Forelimb muscle (tissue), 1 donor: ENCODE measurements around the gene PNMA8C. TPM values are rescaled to one million over a fixed set of nuclear protein-coding genes. Genes with fewer than 3 reads are reported as not detected.
"Not testable (repeated sequence)": the region's sequence is repeated elsewhere in the genome, so short reads cannot be mapped to it uniquely, and the experiment has no call there.

Experiments
- DNase-seq: peaks from one replicate; pipeline ENCODE4 v3.0.0-alpha.2; 2013; ENCODE audit warnings: low read depth
- polyA plus RNA-seq: library from polyadenylated mRNA; unstranded; fragments of 120-200 nt; gene quantifications from one replicate; pipeline ENCODE4 v1.2.1, GENCODE V29; 2013; ENCODE audit not compliant: insufficient read length

PNMA8C gene
- polyA plus RNA-seq, 1 donor = 0.73 TPM

DNA sequence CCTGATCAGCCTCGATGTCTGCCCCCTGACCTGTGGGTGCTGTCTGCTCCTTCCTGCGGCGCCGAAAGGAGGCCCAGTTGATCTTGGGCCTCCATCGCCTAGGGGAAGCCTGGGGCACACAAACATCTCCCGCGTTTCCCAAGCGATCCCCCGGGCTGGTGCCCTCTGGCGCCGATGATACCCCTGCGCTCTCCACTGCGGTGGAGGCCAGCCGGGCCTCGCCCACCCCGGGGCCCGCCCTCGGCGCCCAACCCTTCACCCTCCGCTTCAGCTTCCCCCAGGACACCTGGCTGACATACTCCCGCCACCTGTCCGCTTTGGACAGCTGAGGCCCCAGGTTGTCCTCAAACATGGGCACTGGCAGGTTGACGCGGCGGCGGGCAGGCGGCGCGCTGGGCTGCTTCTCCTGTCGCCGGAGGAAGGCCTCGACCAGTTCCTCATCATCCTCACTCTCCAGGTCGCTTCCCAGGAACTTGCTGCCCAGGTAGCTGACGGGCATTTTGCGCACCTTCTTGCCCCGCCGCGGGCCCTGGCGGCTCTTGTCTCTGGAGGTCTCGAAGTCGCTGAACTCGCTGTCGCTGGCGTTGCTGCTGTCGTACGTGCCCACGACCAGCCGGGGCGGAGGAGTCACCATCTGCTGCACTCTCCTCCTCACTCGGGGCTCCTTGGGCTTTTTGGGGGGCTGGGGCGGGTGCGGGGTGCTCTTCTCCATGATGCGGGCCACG lies 16.6 kb downstream of the PNMA8C start:
- DNase-seq = no peak

DNA sequence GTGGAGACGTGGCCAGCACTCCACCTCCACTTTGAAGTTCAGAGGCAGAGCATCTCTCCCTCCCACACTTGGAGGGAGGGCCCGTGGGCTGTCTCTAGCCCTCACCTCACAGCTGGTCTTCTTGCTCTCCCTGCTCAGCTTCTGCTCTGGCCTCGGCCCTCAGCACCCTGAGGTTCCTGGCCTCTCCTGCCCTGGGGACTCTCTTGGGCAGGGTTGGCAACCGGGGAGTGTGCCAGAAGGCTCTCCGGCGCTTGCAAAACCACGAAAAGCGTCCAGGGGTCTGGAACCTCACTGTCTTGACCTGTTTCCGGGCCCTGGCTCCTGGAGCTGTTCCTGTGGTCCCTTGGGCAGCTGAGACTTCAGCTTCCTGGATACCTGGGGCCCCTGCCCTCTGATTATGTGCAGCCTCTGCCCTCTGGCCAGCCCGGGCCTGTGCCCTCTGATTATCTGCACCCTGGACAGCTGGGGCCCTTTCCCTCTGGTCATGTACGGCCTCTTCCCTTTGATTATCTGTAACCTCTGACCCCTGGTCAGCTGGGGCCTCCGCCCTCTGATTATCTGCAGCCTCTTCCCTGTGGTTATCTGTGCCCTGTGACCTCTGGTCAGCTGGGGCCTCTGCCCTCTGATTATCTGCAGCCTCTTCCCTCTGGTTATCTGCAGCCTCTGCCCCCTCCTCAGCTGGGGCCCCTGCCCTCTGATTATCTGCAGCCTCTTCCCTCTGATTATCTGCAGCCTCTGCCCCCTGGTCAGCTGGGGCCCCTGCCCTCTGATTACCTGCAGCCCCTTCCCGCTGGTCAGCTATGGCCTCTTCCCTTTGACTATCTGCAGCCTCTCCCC lies 17.4 kb downstream of the PNMA8C start:
- no peak for DNase-seq

DNA sequence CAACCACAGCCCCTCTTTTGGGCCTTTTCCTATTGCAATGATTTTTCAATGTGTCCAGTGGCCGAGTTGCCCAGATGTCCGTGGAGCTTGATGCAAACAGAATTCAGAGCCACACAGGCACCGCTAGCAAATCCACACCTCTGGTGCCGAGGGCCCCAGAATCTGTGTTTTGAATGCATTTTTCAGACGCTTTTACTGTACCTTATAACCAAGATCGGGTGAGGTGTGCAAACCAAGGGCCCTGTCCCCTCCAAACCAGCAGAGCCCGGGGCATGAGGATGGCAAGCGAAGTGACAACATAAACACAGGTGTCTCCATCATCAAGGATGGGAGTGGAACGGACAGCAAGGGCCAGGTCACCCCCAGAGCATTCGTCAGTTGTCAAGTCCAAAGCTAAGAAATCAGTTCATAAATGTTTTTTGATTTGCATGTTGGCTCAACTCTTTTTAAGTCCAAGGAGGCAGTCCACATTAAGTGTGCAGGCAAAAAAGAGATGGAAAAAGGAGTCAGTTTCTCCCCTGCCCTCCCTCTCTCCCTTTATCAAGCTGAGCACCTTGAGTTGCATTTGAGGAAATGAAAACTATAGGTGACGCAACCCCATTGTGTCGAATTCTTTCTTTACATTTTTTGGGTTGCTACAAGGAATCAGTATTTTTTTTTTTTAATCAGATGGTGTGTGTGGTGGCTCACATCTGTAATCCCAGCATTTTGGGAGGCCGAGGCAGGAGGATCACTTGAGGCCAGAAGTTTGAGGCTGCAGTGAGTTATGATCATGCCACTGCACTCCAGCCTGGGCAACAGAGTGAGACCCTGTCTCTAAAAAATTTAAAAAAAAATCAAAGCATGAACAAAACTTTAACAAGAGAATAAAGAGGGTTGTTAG lies 18.3 kb downstream of the PNMA8C start:
- DNase-seq = no peak

DNA sequence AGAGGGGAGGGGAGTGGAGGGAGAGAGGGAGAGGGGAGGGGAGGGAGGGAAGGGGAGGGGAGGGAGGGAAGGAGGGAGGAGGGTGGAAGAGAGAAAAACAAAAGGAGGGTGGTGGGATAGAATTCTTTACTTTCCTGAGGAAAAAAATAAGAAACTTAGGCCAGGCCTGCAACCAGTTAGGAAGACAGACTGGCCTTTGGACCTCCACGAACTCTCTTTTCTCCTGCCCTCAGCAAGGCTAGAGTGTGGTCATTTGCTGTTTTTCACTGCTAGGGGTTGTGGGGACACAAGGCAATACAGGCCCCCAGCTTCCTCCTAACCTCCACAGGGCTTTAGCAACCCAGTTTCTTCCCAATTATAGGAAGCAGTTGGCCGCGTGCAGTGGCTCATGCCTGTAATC lies 19.5 kb downstream of the PNMA8C start:
- no peak for DNase-seq

DNA sequence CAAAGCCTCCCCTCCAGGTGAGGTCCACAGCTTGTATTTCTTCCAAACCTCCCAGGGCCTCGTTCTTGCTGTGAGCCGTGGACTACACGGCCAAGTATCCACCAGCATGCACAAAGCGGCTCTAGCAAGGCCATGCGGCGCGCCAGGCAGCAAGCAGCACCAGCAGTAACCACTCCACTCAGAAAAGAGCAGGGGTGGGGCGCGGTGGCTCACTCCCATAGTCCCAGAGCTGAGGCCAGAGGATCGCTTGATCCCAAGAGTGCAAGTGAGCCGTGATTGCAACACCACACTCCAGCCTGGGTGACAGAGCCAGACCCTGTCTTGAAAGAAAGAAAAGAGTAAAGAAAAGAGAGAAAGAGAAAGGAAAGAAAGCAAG lies 20.1 kb downstream of the PNMA8C start:
- DNase-seq = no peak

DNA sequence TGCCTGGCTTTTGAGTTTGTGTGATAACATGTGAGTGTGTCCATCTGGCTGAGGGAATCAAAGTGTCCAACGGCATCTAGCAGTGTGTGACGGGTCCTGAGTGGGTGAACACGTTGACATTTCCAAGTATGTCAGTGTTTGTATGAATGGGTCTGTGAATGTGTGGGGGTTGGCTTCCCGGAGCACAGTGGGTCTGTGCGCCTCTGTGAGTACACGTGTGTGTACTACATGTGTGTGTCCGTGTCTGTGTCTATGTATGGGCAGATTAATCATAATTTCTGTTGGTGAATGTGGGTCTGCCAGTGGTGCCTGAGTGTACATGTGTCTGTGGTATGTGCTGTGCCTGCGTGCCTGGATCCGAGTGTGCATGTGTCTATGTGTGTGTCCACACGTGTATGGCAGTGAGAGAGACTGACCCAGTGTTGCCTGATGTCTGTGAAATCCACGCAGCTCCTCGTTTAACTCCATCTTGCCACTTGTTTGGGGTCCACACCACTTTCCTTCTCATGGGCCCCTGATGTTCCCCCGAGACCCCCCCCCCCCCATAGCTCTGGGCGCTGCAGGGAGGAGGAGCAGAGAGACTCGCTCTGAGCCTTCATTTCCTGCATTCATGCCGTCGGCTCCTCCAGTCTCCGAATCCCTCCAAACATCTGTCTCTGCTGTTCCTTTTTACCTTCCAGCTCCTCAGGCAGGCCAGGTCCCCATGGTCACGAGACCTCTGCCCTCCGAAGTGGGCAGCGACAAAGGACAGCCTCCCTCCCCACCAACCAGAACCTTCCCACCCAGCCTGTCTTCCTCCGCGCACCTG lies 20.7 kb downstream of the PNMA8C start:
- no peak for DNase-seq

DNA sequence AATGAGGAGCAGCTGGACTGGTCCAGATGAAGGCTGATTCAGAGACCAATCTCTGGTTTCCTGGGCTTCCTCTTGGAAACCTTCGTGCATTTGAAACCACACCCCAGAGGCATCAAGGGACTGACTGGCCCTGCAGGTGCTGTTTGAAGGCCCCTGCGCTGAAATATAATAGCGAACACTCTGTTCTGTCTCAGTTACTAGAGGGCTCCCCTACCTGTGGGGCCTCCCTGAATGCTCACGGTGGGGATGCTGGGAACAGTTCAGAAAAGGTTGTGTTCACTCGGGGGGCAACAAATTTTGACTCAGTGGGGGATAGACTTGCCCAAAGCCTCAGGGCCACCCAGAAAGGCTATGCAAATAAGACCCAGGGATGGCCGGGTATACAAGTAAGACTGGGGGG lies 21.8 kb downstream of the PNMA8C start:
- no peak for DNase-seq

DNA sequence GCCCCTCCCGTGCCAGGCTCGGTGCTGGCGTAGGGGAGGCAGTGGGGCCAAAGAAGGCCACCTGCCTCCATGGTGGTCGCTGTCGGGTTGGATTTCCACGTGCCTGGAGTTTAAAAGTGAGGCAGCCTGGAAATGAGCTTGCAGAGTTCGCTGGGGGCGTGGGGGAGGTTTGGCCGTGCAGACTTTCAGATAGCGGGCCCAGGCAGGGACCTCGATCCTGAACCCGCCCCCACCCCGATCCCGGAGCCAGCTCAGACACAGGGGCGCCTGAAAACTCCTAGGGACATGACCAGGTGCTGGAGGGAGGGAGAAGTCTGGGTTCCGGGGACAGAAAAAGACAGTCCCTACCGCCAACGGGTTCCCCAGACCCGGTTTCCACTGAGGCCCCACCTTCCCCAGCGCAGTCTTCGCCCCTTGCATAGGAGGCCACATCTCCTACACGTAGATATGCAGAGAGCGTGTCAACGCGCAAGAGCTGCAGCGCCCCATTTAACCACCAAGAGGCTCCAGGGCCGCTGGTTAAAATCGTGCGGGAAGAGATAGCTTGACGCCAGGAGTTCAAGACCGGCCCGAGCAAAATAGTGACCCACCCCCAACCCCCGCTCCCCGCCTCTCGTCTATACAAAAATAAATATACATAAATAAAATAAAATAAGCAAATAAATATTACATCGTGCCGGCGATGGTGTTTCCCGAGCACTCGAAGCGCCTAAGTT lies 23.8 kb downstream of the PNMA8C start:
- no peak for DNase-seq

DNA sequence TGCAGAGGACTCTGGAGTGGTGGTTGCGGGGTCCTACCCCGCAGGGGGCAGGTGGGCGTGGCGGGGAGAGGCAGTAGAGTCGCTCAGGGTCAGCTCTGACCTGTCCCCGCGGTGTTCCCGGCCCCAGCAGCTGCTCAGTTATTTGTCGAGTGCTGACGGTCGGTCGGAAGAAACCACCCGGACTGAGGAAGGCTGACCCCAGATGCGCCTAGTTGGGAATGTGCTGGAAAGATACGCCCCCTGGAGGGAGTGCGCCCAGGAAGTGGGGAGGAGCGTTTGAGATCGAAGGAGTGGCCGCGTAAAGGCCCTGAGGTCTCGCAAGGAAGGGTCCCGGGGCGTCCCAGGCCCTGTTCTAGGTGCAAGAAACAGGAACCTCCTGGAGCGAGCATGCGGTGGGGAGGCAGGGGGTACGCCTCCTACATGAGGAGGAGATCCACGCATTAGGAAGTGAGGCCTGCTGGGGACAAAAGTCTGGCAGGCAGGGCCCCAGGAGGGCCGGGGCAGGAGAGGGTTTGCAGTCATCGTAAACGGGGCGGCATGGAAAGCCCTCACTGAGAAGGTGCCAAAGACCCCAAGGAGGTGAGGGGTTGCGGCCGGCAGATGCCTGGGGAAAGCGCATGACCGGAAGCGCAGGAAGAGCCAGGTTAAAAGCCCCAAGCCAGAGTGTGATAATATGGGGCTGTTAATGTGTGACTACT lies 24.5 kb downstream of the PNMA8C start:
- DNase-seq = no peak

DNA sequence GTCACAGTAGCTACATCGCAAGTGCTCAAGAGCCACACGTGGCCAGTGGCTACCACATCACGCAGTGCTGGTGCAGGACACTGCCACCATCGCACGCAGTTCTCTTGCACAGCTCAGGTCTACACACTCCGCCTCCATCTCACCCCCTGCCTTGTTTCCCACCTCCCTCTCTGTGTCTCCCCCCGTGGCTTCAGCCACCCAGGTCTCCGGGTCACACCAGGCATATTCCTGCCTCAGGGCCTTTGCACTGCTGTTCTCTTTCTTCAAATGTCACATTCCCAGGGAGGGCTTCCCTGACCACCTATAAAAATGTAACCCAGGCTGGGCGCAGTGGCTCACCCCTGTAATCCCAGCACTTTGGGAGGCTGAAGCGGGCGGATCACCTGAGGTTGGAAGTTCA lies 26.0 kb downstream of the PNMA8C start:
- no peak for DNase-seq

DNA sequence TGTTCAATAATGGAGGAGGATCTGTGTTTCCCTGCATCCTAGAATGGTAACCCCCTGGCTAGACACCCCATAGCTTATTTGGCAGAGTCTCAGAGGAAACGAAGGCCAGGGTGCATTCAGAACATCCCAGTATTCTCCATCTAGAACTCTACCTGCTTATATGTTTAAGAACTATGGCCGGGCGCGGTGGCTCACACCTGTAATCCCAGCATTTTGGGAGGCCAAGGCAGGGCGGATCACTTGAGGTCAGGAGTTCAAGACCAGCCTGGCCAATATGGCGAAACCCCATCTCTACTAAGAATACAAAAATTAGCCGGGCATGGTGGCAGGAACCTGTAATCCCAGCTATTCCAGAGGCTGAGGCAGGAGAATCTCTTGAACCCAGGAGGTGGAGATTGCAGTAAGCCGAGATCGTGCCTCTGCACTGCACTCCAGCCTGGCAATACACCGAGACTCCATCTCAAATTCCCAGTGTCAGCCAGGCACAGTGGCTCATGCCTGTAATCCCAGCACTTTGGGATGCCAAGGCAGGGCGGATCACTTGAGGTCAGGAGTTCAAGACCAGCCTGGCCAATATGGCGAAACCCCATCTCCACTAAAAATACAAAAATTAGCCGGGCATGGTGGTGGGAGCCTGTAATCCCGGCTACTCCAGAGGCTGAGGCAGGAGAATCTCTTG lies 30.8 kb downstream of the PNMA8C start:
- not testable (repeated sequence) for DNase-seq

DNA sequence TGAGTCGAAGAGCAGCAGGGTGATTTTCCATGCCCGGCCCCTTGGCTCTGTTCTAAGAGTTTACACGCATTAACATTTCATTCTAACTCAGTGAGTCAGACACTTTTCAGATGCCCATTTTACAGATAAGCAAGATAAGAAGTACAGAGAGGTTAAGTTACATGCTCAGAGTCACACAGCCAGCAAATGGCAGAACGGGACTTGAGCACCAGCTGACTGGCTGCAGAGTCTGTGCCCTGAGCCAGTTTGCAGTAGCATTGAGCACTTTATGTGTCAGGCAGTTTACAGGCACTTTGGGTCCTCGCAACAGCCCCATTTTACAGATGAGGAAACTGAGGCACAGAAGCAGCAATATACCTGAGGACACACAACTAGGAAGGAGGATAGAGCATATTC lies 34.3 kb downstream of the PNMA8C start:
- no peak for DNase-seq

DNA sequence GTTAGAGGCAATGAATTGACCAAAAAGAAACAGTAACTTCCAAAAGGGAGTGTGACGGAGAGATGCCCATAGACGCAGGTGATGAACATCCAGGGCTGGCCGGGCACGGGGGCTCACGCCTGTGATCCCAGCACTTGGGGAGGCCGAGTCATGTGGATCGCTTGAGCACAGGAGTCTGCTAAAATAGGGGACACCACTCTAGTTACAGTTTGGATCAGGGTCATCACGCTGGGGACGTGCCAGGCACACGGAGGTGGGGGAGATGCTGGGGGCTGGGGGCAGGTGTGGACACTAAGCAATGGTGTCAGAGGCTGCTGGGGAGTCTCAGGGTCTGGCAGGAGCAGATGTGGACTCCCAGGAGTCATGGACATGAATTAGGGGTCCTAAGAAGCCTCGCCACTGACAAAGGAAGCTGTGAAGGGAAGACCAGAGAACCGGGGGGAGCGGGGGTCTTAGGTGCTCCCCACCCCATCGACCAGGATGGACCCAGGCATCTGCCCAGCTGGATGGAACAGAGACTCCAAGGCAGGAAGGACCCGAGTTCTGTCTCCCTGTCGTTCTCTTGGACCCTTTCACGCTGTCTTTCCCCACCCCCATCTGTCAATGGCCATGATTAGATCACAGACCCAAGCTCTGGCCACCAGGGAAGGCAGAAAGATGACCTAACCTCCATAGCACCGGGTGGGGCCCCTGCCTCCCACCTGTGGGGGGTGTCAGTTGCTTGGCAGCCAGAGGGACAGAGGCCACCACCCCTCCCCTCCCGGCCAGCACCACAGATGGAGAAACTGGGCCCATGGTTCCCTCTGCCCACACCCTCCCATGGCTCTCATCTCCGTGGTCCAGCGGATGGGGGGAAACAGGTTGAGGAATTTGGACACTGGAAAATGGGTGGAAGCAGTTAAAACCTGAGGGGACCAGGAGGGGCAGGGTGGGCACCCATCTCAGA lies 35.0 kb downstream of the PNMA8C start:
- no peak for DNase-seq

DNA sequence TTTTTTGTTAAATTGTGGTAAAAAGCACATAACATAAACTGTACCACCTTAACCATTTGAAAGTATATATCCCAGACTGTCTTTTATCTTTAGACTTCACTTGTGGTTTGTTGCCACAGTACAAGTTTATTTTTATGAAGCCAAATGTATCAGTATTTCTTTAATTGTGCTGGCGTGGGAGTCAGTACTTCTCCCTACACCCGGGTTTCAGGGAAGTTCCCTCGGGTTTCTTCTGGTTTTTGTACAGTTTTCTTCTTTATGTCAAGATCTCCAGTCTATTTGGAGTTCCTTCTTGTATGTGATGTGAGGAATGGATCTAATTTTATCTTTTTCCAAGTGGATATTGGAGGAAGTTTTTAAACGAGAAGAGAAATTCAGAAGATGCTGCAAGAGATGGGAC lies 35.9 kb downstream of the PNMA8C start:
- no peak for DNase-seq

DNA sequence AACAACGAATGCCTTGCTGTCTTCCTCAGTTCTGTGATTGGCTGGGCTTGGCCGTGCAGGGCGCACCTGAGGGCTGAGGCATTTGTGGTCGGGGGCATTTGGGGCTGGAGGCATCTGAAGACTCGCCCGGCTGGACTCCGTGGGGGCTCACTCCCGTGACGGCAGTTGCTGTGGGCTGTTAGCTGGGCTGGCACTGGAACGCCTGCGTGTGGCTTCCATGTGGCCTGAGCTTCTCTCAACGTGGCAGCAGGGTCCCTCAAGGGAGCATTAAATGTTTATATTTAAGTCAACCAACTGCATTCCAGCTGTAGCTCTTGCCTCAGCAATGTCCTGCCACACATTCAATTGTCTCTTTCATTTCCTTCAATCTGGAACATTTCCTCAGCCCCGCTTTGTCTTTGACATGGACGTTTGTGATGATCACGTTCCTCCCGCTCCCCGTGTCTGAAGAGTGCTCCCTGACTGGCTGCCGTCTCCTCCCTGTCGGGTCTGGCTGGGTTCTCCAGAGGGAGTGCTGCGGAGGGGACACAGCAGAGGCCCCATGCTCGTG lies 36.4 kb downstream of the PNMA8C start:
- no peak for DNase-seq

DNA sequence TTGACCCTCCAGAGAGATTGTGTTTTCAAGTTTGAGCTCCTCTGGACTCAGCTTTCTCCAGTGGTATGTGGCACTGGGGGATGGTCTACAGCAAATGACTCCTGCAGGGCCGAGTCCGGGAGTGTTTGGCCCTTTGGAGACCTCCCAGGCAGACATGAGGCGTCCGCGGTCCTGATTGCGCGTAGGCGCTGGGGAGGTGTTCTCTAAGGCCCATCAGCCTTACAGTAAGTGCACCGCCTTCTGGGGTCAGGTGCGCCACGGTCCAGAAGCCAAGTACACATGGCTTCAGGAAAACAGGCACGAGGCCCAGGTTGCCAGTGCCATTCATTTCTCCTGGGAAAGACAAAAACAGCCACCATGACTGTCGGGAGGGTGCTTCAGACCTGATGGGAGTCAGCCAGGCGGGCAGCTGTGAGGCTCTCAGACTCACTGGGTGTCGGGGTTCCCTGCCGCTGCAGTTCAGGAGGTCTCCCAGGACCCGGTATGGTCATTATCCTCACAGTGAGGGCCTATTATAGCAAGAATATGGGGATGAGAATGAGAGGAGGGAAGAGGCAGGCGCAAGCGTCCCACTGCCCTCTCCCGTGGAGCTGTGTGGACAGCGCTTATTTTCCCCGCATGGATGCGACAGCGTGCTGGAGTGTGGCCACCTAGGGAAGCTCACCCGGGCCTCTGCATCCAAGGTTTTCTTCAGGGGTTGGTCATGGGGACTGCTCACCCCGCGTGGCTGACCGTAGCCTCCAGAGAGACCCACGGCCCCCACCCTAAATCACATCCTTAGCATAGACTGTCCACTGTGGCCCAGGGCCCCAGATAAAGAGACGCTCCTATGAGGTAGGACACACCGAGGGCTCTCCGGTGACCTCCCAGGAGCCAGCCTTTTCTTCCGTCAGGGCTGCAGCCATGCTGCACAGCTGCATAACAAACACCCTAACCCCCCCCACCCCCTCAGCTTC lies 37.2 kb downstream of the PNMA8C start:
- DNase-seq = no peak

DNA sequence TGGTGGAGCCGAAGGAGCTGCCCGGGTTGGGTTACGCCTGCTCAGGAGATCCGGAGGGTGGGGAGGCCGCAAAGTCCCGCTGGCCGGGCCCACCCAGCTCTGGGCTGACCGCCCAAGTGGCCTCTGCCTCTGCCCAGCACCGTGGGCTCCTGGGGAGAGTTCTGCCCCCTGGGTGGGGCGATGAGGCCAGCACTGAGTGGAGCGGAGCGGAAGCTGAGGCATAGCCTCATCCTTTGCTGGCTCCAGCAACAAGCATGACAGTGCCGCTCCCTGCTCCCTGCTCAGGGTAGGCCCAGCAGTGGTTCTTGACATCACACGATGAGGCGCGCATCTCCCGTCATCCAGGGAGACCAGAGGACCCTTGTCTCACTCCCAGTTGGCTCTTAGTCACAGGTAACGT lies 37.9 kb downstream of the PNMA8C start:
- DNase-seq = no peak
